Activated T-cell treated with anti-CD3 and anti-CD28 coated beads, Interleukin-2, amount 50 U/mL, for 24 hours (primary cell): ENCODE measurements around the gene CLPTM1.
A peak's percentile ranks its signal among the peaks of the same experiment; 100 is the strongest.

ENCODE experiments used
- DNase-seq: peaks from one replicate; pipeline ENCODE4 v3.0.0-alpha.2; 2020
- H3K27ac Mint-ChIP-seq: 2 replicates; pipeline ENCODE4 v1.8.0; 2020; ENCODE audit warnings: mild to moderate bottlenecking, mixed read lengths
- H3K27me3 Mint-ChIP-seq: 2 replicates; pipeline ENCODE4 v1.8.0; 2020; ENCODE audit warnings: mixed read lengths
- H3K36me3 Mint-ChIP-seq: 2 replicates; pipeline ENCODE4 v1.8.0; 2020; ENCODE audit warnings: low read depth, mixed read lengths
- H3K4me1 Mint-ChIP-seq: 2 replicates; pipeline ENCODE4 v1.8.0; 2020; ENCODE audit warnings: low read depth, mixed read lengths
- H3K4me3 Mint-ChIP-seq: 2 replicates; pipeline ENCODE4 v1.8.0; 2020; ENCODE audit warnings: mild to moderate bottlenecking, moderate library complexity, mixed read lengths
- H3K9me3 Mint-ChIP-seq: 2 replicates; pipeline ENCODE4 v1.8.0; 2020; ENCODE audit warnings: mixed read lengths

Gene CLPTM1

DNA sequence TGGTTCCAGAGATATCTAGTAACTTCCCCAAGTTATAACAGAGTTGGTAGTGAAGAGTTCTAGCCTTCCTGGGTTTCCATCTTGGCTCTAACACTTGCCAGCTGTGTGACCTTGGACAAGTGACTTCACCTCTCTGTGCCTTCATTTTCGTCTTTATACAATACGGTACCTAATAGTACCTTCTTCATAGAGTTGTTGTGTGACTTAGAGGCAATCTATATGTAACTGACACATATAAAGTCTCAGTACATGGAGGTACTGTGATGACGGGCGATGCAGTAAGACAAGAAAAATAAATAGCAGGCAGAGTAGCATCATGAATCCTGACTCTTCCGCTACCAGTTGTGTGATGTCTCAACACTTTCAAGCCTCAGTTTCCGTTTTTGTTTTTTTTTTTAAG is 75.6 kb downstream of the CLPTM1 start:
- Mint-ChIP-seq H3K4me1 (no peaks in the 10 kb centered on the region), H3K9me3 (no peaks in the 10 kb centered on the region), H3K36me3 (peaks cover 92% of the 10 kb centered on the region), H3K27ac (no peak overlapping the region), H3K4me3 (no peak overlapping the region), H3K27me3 (no peaks in the 10 kb centered on the region)
- no peak for DNase-seq

DNA sequence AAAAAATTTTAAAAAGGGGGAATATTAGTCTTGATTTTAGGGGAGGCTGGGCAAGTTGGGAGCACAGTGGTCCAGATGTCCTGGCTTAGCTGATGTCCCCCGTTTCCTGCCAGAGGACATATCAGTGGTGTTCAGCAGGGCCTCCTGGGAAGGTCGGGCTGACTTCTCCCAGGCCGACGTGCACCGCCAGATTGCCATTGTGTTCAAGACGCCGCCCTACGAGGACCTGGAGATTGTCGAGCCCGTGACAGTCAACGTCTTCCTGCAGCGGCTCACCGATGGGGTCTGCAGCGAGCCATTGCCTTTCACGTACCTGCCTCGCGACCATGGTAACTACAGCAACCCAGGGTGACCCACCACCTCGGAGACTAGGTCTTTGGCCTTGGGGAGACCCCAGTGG is 77.2 kb downstream of the CLPTM1 start:
- no peaks in the 10 kb centered on the region for H3K27me3 Mint-ChIP-seq
- H3K4me3 Mint-ChIP-seq, result no peak overlapping the region
- no peaks in the 10 kb centered on the region for H3K9me3 Mint-ChIP-seq
- H3K4me1 Mint-ChIP-seq, result no peaks in the 10 kb centered on the region
- peaks cover 91% of the 10 kb centered on the region for H3K36me3 Mint-ChIP-seq
- DNase-seq, result no peak
- H3K27ac Mint-ChIP-seq, result no peak overlapping the region

GRCh38 chr19:45035755-45036154 is 80.6 kb downstream of the CLPTM1 start:
- H3K4me1 Mint-ChIP-seq, result peaks cover 21% of the 10 kb centered on the region

GRCh38 chr19:45037393-45038169 is 82.4 kb downstream of the CLPTM1 start:
- no peak for DNase-seq
- Mint-ChIP-seq H3K9me3 (no peaks in the 10 kb centered on the region), H3K36me3 (peaks cover 84% of the 10 kb centered on the region), H3K4me1 (peaks cover 33% of the 10 kb centered on the region), H3K27ac (peak overlapping the region; percentile 63), H3K27me3 (no peaks in the 10 kb centered on the region), H3K4me3 (peak overlapping the region; percentile 18)

More at GRCh38 chr19:45035755-45036154, 80.6 kb downstream of the CLPTM1 start:
- no peak for DNase-seq
- Mint-ChIP-seq H3K4me3 (no peak overlapping the region), H3K27ac (no peak overlapping the region), H3K27me3 (no peaks in the 10 kb centered on the region), H3K9me3 (no peaks in the 10 kb centered on the region), H3K36me3 (peaks cover 84% of the 10 kb centered on the region)

DNA sequence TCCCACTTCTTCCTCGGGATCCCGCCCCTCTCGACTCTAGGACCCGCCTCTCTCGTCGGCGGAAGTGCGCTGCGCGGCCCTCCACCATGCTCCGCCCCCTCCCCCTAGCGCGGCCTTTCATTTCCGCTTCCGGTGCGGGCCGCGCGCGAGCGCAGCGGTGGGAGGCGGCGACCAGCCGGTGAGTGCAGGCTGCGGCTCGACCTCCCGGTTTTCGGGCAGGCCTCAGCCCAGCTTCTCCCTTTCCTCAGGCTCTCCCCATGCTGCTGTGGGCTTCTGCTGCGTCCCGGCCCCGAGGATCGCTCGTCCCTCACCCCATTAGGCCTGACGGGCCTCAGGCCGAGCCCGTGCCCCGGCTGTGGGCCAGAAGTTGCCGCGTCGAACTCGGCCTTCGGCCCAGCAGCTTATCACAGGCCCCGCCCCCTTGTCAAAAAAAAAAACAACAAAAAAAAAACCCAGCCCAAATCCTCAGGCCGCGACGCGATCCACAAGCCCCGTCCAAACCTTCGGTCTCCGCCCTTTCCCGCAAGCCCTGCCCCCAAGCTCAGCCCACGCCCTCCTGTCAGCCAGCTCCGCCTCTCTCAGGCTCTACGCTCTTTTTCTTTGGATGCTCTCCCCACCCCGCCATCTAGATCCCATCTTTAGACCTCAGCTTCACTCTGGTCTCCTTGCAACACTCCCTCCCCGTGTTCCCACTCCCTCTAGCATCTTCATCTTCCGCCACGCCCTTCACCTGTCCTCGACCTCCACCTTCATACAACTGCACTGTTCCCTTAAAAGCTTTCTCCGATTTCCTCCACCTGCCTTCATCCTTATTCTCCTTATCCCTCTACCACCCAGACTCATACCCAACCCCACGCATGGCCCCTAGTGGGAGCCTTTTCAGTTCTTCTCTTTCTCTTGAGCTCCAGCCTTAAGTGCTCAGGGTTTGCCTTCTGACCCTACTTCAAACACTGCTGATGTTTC is 84.0 kb downstream of the CLPTM1 start, which contains the start of gene CLASRP:
Gene CLASRP (plus strand): TSS at position 115 of the 963 bp plus-strand sequence. CDS start 1,168 bp downstream, outside the sequence.
- peak; percentile 92 for DNase-seq
- peak within 1 kb of the TSS; percentile 98 for H3K4me3 Mint-ChIP-seq
- peaks cover 87% of the 10 kb centered on the region for H3K36me3 Mint-ChIP-seq
- no peaks in the 10 kb centered on the region for H3K9me3 Mint-ChIP-seq
- H3K27me3 Mint-ChIP-seq, result no peaks in the 10 kb centered on the region
- peaks cover 33% of the 10 kb centered on the region for H3K4me1 Mint-ChIP-seq
- H3K27ac Mint-ChIP-seq, result peak within 1 kb of the TSS; percentile 99

DNA sequence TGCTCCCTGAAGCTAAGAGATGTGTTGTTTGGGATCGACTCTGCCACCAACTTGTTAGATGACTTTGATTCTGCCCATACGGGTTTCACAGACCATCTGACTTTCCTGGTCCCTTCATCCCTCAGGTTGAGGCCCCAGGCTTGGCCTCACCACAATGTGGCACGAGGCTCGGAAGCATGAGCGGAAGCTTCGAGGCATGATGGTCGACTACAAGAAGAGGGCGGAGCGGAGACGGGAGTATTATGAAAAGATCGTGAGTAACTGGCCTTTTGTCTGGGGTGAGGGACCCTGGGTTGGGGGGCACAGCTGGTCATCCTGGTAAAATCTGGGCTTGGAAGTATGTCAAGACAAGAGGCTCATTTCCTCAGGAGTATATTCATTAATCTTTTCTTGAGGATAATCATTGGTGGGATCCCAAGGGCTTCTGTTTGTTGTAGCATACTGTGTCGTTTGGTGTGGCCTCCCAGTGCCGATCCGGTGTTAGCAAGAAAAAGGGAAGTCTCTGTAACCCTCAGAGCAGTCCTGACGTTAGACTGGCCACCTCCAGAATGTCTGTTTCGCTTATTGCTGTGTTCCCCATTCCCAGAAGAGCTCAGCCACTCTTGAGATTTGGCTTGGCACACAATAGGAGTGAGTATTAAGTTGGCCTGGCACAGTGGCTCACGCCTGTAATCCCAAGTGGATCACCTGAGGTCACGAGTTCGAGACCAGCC is 85.0 kb downstream of the CLPTM1 start:
- H3K27ac Mint-ChIP-seq, result peak overlapping the region; percentile 99
- H3K27me3 Mint-ChIP-seq, result no peaks in the 10 kb centered on the region
- H3K36me3 Mint-ChIP-seq, result peaks cover 87% of the 10 kb centered on the region
- peak overlapping the region; percentile 98 for H3K4me3 Mint-ChIP-seq
- DNase-seq, result no peak
- H3K9me3 Mint-ChIP-seq, result no peaks in the 10 kb centered on the region
- peaks cover 39% of the 10 kb centered on the region for H3K4me1 Mint-ChIP-seq

DNA sequence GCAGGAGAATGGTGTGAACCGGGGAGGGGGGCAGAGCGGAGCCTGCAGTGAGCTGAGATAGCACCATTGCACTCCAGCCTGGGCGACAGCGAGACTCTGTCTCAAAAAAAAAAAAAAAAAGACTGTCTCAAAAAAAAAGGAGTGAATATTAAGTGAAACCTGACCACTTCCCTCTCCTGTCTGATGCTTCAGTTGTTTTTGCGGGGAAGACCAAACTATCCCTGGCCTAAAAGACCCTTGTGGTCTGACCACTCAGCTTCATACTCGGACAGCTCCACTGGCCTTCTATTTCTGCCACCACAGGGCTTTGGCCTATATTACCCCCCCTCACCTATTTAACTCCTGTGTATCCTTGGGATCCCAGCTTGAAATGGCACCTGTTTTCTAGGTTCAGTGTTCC is 85.9 kb downstream of the CLPTM1 start:
- peaks cover 87% of the 10 kb centered on the region for H3K36me3 Mint-ChIP-seq

More for the DNA sequence above, 85.9 kb downstream of the CLPTM1 start:
- no peak for DNase-seq
- H3K27me3 Mint-ChIP-seq, result no peaks in the 10 kb centered on the region
- H3K4me3 Mint-ChIP-seq, result peak overlapping the region; percentile 98
- H3K4me1 Mint-ChIP-seq, result peaks cover 47% of the 10 kb centered on the region
- no peaks in the 10 kb centered on the region for H3K9me3 Mint-ChIP-seq
- peak overlapping the region; percentile 86 for H3K27ac Mint-ChIP-seq
